Heart left ventricle (tissue), 16 donors: ENCODE data around the gene ZNF283. TPM values are rescaled to one million over a fixed set of nuclear protein-coding genes. Genes with fewer than 3 reads are reported as not detected.

Experiments
- ATAC-seq, 4 donors: fragments of 200-7000 bp; cut with Tn5 transposase; one replicate each; pipeline ENCODE4 v1.9.1; 2020 to 2022; ENCODE audit warnings: moderate library complexity in 4 of 4, mild to moderate bottlenecking in 3 of 4, moderate number of reproducible peaks in 1 of 4
- DNase-seq, 5 donors: peaks; one replicate each; pipeline ENCODE4 v3.0.0-alpha.2; 2020
- H3K27ac ChIP-seq, 12 donors: fragments of 200-600 bp; sonication (generic) in 4 of 12; one replicate each; pipeline versions ENCODE4 v1.5.0 to v1.8.0; 2016 to 2022; ENCODE audit warnings: mild to moderate bottlenecking in 2 of 12
- H3K27me3 ChIP-seq, 9 donors: fragments of 200-600 bp; sonication (generic) in 2 of 9; one replicate each; pipeline versions ENCODE4 v1.5.1 to v1.8.0; 2016 to 2022; ENCODE audit warnings: mild to moderate bottlenecking in 3 of 9
- H3K36me3 ChIP-seq, 9 donors: fragments of 200-600 bp; sonication (generic) in 2 of 9; one replicate each; pipeline versions ENCODE4 v1.5.0 to v1.8.0; 2018 to 2022; ENCODE audit warnings: mild to moderate bottlenecking in 2 of 9
- H3K4me1 ChIP-seq, 12 donors: fragments of 200-600 bp; sonication (generic) in 4 of 12; one replicate each; pipeline versions ENCODE4 v1.5.0 to v1.8.0; 2016 to 2022; ENCODE audit warnings: mild to moderate bottlenecking in 3 of 12
- H3K4me3 ChIP-seq, 12 donors: fragments of 200-600 bp; sonication (generic) in 4 of 12; one replicate each; pipeline versions ENCODE4 v1.5.0 to v1.8.0; 2017 to 2022; ENCODE audit warnings: mild to moderate bottlenecking in 9 of 12, moderate library complexity in 4 of 12
- H3K9me3 ChIP-seq, 12 donors: fragments of 200-600 bp; sonication (generic) in 4 of 12; one replicate each; pipeline versions ENCODE4 v1.5.0 to v1.8.0; 2016 to 2022; ENCODE audit warnings: mild to moderate bottlenecking in 1 of 12
- POLR2A ChIP-seq, 2 donors: fragments of 450-650 bp; IDR thresholded peaks; one replicate each; pipeline ENCODE4 v1.6.1; 2017; ENCODE audit warnings: antibody characterized with exemption in 2 of 2, mild to moderate bottlenecking in 2 of 2, moderate library complexity in 2 of 2
- WGBS, 4 donors: extraction: QIAGEN DNeasy Blood & Tissue Kit in 2 of 4; methylation state at CpG; one replicate each; pipeline versions ENCODE4 v1.1.5 to v1.1.7; 2013 to 2018; 5-methylcytosine and 5-hydroxymethylcytosine counted together
- intact Hi-C, 10 donors: fragments of 100-400 bp; cut with DNase I; formaldehyde crosslinking; loops; one replicate each; pipeline versions ENCODE4 v1.11.1 to v1.14.2; 2022
- polyA plus RNA-seq, 2 donors: library from polyadenylated mRNA; stranded (reverse); fragments of 200-250 nt; gene quantifications; one replicate each; pipeline ENCODE4 v1.2.3, GENCODE V29; 2013
- total RNA-seq, 9 donors: library from RNA; depleted of rRNA in 2 of 9; stranded (reverse); fragments of >200 nt in 2 of 9; fragmentation: NEBNext Ultra II Directional in 3 of 9; extraction: Animal tissue kit (Norgen Biotek cat#: 25700) in 3 of 9; gene quantifications; one replicate each; pipeline versions ENCODE4 v1.1.0 to v1.2.4, GENCODE V29; 2016 to 2023
- TF ChIP-seq, protein P1 (sequence below), 12 donors: fragments of 200-600 bp; sonication (generic) in 4 of 12; IDR thresholded peaks; one replicate each; pipeline versions ENCODE4 v1.5.0 to v1.8.0; 2018 to 2022; ENCODE audit warnings: antibody characterized with exemption in 12 of 12, mild to moderate bottlenecking in 5 of 12
- donor health status: ischemic (EF 13 %, LVEDD 7.1; RV severe dilation, severe dysfunction).
- donor health status: healthy with polysubstance abuse.
- donor health status: DM: no; HTN: yes; CAD: no.
- donor health status: DM: no; HTN: no; CAD: no.
- donor health status: ischemic (EF 25% LVEDD 6.9; RV normal size, moderate dysfunction).
- donor health status: ischemic (EF 25% LVEDD 5.7; RV mildly dilated, moderate dysfunction).
- donor health status: healthy.
- donor health status: DM: yes; HTN: yes; CAD: no.
- donor health status: ischemic (EF 35%, LVEDD 5.7; RV mildly dilated, moderate dysfunction).
- donor health status: nonischemic (EF 11% LVEDD 7.7; RV severe dilation, severe dysfunction).
- donor health status: DM: yes; HTN: yes; CAD: no.
- donor health status: PGD.
- donor health status: ischemic (EF 29% LVEDD 5.4; RV normal size, mild dysfunction).
- donor health status: nonischemic (EF 23%, LVEDD 6.1; RV moderate dilation, normal function).

The ZNF283 gene
- total and polyA plus RNA-seq, 11 donors = 4.6 to 13.4 (median 10.3) TPM

DNA sequence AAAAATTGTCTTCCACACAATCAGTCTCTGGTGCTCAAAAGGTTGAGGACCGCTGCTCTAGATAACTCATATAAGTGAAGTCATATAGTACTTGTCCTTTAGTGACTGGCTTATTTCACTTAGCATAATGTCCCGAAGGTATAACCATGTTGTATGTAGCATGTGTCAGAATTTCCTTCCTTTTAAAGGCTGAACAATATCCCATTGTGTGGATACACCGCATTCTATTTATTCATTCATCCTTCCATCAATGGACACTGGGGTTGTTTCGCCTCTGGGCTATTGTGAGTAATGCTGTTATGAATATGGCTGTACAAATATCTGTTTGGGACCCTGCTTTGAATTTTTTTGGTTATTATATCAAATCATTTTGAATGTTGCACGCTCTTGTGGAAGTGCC is 20.3 kb upstream of the ZNF283 start:
- 62 to 71% (median 63%) methylated on average over 5 of the region's 5 CpGs for WGBS, 4 donors
- Histone ChIP-seq H3K27ac (no peak overlapping the region), H3K4me1 (no peaks in the 10 kb centered on the region), H3K4me3 (no peak overlapping the region), H3K27me3 (peaks cover 0 to 14% (median 0%) of the 10 kb centered on the region in 9 donors), H3K36me3 (no peaks in the 10 kb centered on the region), H3K9me3 (peaks cover 0 to 4% (median 0%) of the 10 kb centered on the region in 12 donors)
- TF ChIP-seq, protein P1, sequence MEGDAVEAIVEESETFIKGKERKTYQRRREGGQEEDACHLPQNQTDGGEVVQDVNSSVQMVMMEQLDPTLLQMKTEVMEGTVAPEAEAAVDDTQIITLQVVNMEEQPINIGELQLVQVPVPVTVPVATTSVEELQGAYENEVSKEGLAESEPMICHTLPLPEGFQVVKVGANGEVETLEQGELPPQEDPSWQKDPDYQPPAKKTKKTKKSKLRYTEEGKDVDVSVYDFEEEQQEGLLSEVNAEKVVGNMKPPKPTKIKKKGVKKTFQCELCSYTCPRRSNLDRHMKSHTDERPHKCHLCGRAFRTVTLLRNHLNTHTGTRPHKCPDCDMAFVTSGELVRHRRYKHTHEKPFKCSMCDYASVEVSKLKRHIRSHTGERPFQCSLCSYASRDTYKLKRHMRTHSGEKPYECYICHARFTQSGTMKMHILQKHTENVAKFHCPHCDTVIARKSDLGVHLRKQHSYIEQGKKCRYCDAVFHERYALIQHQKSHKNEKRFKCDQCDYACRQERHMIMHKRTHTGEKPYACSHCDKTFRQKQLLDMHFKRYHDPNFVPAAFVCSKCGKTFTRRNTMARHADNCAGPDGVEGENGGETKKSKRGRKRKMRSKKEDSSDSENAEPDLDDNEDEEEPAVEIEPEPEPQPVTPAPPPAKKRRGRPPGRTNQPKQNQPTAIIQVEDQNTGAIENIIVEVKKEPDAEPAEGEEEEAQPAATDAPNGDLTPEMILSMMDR (IDR thresholded peaks at IDR 0.05) = no peak
- no peak for TF ChIP-seq POLR2A (IDR thresholded peaks at IDR 0.05)
- no peak for DNase-seq
- intact Hi-C loops = no loop called here
- ATAC-seq = no peak

- Histone ChIP-seq H3K27me3 (peaks cover 0 to 13% (median 0%) of the 10 kb centered on the region in 9 donors), H3K36me3 (no peaks in the 10 kb centered on the region), H3K9me3 (peaks cover 0 to 4% (median 0%) of the 10 kb centered on the region in 12 donors), H3K27ac (no peak overlapping the region), H3K4me1 (no peaks in the 10 kb centered on the region), H3K4me3 (no peak overlapping the region)
- no peak for ATAC-seq
- intact Hi-C loops = no loop called here
- no peak for TF ChIP-seq POLR2A (IDR thresholded peaks at IDR 0.05)
- TF ChIP-seq, protein P1 (IDR thresholded peaks at IDR 0.05) = no peak
- no peak for DNase-seq
These were observed 19.5 kb upstream of the ZNF283 start for GRCh38 chr19:43807651-43808050.

- intact Hi-C loops = no loop called here
- TF ChIP-seq POLR2A (IDR thresholded peaks at IDR 0.05) = no peak
- TF ChIP-seq, protein P1 (IDR thresholded peaks at IDR 0.05) = peak; percentile 39 to 69 (median 54)
- peak in 2 of 4 donors; percentile 46 to 55 for ATAC-seq
- Histone ChIP-seq H3K9me3 (peaks cover 0 to 4% (median 0%) of the 10 kb centered on the region in 12 donors), H3K4me1 (no peaks in the 10 kb centered on the region), H3K27me3 (peaks cover 0 to 6% (median 0%) of the 10 kb centered on the region in 9 donors), H3K36me3 (no peaks in the 10 kb centered on the region), H3K4me3 (no peak overlapping the region), H3K27ac (no peak overlapping the region)
- no peak for DNase-seq
- 26 to 43% (median 35%) methylated on average over 8 of the region's 8 CpGs for WGBS, 4 donors
These were observed 17.1 kb upstream of the ZNF283 start for GRCh38 chr19:43809762-43810696.

GRCh38 chr19:43811837-43812236 is 15.3 kb upstream of the ZNF283 start:
- Histone ChIP-seq H3K27me3 (peaks cover 0 to 6% (median 0%) of the 10 kb centered on the region in 9 donors), H3K36me3 (no peaks in the 10 kb centered on the region), H3K4me1 (no peaks in the 10 kb centered on the region), H3K4me3 (no peak overlapping the region), H3K27ac (no peak overlapping the region), H3K9me3 (peaks cover 0 to 4% (median 0%) of the 10 kb centered on the region in 12 donors)
- intact Hi-C loops = no loop called here
- no peak for DNase-seq
- no peak for ATAC-seq
- WGBS, 4 donors = 21 to 38% (median 31%) methylated on average over 1 of the region's 1 CpG
- no peak for TF ChIP-seq POLR2A (IDR thresholded peaks at IDR 0.05)
- TF ChIP-seq, protein P1 (IDR thresholded peaks at IDR 0.05) = no peak
